LNCaP clone FGC (cell line): ENCODE measurements around the gene TRPM1.
"Not testable (repeated sequence)": the region's sequence is repeated elsewhere in the genome, so short reads cannot be mapped to it uniquely, and the experiment has no call there.

ENCODE experiments used
- DNase-seq: peaks from one replicate; pipeline ENCODE4 v3.0.0-alpha.2; 2011; ENCODE audit warnings: low read depth
- H3K4me3 ChIP-seq: 2 replicates; pipeline ENCODE4 v1.5.1; 2011; ENCODE audit warnings: mild to moderate bottlenecking, low read depth, low read length, control low read depth
- CTCF ChIP-seq: IDR thresholded peaks from 2 replicates; pipeline ENCODE4 v1.5.1; 2012; ENCODE audit warnings: mild to moderate bottlenecking; ENCODE audit not compliant: control insufficient read depth, insufficient read depth; ENCODE audit errors: extremely low read depth

Gene TRPM1

GRCh38 chr15:31096563-31096962 is 5.0 kb downstream of the TRPM1 start:
- no peak for TF ChIP-seq CTCF
- no peak for DNase-seq
- H3K4me3 ChIP-seq, result no peak overlapping the region

GRCh38 chr15:31091481-31091880 is 10.0 kb downstream of the TRPM1 start:
- no peak overlapping the region for H3K4me3 ChIP-seq
- no peak for TF ChIP-seq CTCF
- DNase-seq, result no peak

- no peak for DNase-seq
- no peak for TF ChIP-seq CTCF
These were observed 10.8 kb downstream of the TRPM1 start for GRCh38 chr15:31090766-31091165.

GRCh38 chr15:31089368-31090047 is 12.0 kb downstream of the TRPM1 start:
- H3K4me3 ChIP-seq, result no peak overlapping the region
- no peak for DNase-seq
- TF ChIP-seq CTCF, result no peak

More at GRCh38 chr15:31090766-31091165, 10.8 kb downstream of the TRPM1 start:
- no peak overlapping the region for H3K4me3 ChIP-seq

GRCh38 chr15:31088672-31089367 is 12.7 kb downstream of the TRPM1 start:
- DNase-seq, result no peak
- TF ChIP-seq CTCF, result no peak
- no peak overlapping the region for H3K4me3 ChIP-seq

GRCh38 chr15:31088041-31088440 is 13.5 kb downstream of the TRPM1 start:
- DNase-seq, H3K4me3 ChIP-seq: not testable (repeated sequence)

GRCh38 chr15:31086344-31086743 is 15.2 kb downstream of the TRPM1 start:
- no peak for TF ChIP-seq CTCF
- no peak for DNase-seq
- H3K4me3 ChIP-seq, result no peak overlapping the region
